Osteoblast (primary cell): Measurements from ENCODE around the gene PIGO. TPM values are rescaled to one million over a fixed set of nuclear protein-coding genes. Genes with fewer than 3 reads are reported as not detected.

Experiments
- DNase-seq: peaks from one replicate; pipeline ENCODE4 v3.0.0; 2011; ENCODE audit warnings: low spot score, mixed read lengths; ENCODE audit not compliant: insufficient read length; ENCODE audit errors: missing footprints
- H2AFZ ChIP-seq: 2 replicates; pipeline ENCODE4 v1.6.0; 2011; ENCODE audit warnings: mild to moderate bottlenecking, low read length
- H3K27ac ChIP-seq: 2 replicates; pipeline ENCODE4 v1.5.1; 2011; ENCODE audit warnings: mild to moderate bottlenecking, low read depth, low read length, moderate library complexity
- H3K27me3 ChIP-seq: 2 replicates; pipeline ENCODE4 v1.6.0; 2012; ENCODE audit warnings: mild to moderate bottlenecking, control low read depth, inconsistent platforms, low read length, moderate library complexity; ENCODE audit not compliant: insufficient read depth
- H3K36me3 ChIP-seq: 2 replicates; pipeline ENCODE4 v1.5.1; 2011; ENCODE audit warnings: mild to moderate bottlenecking, low read length, control low read depth, moderate library complexity; ENCODE audit not compliant: insufficient read depth
- H3K4me1 ChIP-seq: 2 replicates; pipeline ENCODE4 v1.5.1; 2011; ENCODE audit warnings: mild to moderate bottlenecking, low read length, control low read depth, moderate library complexity; ENCODE audit not compliant: insufficient read depth
- H3K4me2 ChIP-seq: 2 replicates; pipeline ENCODE4 v1.6.0; 2011; ENCODE audit warnings: mild to moderate bottlenecking, low read length; ENCODE audit not compliant: insufficient read depth
- H3K4me3 ChIP-seq: fragments of 200-600 bp; sonication (generic); 3 replicates; pipeline ENCODE4 v1.5.1; 2012; ENCODE audit warnings: mild to moderate bottlenecking, low read length, inconsistent platforms; ENCODE audit not compliant: insufficient read depth
- H3K79me2 ChIP-seq: 2 replicates; pipeline ENCODE4 v1.6.0; 2012; ENCODE audit warnings: mild to moderate bottlenecking, low read length, control low read depth, inconsistent platforms; ENCODE audit not compliant: insufficient read depth
- H3K9me3 ChIP-seq: 2 replicates; pipeline ENCODE4 v1.5.1; 2011; ENCODE audit warnings: low read depth, low read length, control low read depth
- H4K20me1 ChIP-seq: 2 replicates; pipeline ENCODE4 v1.6.0; 2012; ENCODE audit warnings: mild to moderate bottlenecking, low read length, control low read depth; ENCODE audit not compliant: insufficient read depth
- CTCF ChIP-seq: IDR thresholded peaks from 2 replicates; pipeline ENCODE4 v1.5.1; 2011; ENCODE audit warnings: mild to moderate bottlenecking, low read depth, low read length, moderate library complexity; ENCODE audit errors: extremely low read depth
- small RNA-seq: library from RNA; depleted of rRNA; stranded (forward); fragments of <200 nt; gene quantifications from one replicate; pipeline ENCODE3, GENCODE V24; 2012
- total RNA-seq: library from RNA; depleted of rRNA; stranded (reverse); fragments of >200 nt; gene quantifications from 2 replicates; pipeline ENCODE4 v1.2.3, GENCODE V29; 2012

The PIGO gene
- total RNA-seq, 1 donor = 15.9 TPM

- Histone ChIP-seq H3K4me2 (no peak overlapping the region), H3K27me3 (no peaks in the 10 kb centered on the region), H3K79me2 (no peaks in the 10 kb centered on the region), H4K20me1 (peaks cover 15% of the 10 kb centered on the region), H3K36me3 (peaks cover 38% of the 10 kb centered on the region), H3K4me1 (no peaks in the 10 kb centered on the region), H3K27ac (no peak overlapping the region), H2AFZ (no peak overlapping the region), H3K9me3 (no peaks in the 10 kb centered on the region), H3K4me3 (no peak overlapping the region)
- no peak for TF ChIP-seq CTCF
- no peak for DNase-seq
Observed at GRCh38 chr9:35048511-35048910, 47.9 kb downstream of the PIGO start.

- no peak overlapping the region for H3K4me3 ChIP-seq
- peaks cover 6% of the 10 kb centered on the region for H3K4me1 ChIP-seq
- no peak overlapping the region for H3K27ac ChIP-seq
- no peak overlapping the region for H3K4me2 ChIP-seq
- no peak for DNase-seq
- H3K9me3 ChIP-seq = no peaks in the 10 kb centered on the region
- no peak overlapping the region for H2AFZ ChIP-seq
- H4K20me1 ChIP-seq = peaks cover 15% of the 10 kb centered on the region
- H3K36me3 ChIP-seq = peaks cover 21% of the 10 kb centered on the region
- no peaks in the 10 kb centered on the region for H3K27me3 ChIP-seq
- no peak for TF ChIP-seq CTCF
- H3K79me2 ChIP-seq = no peaks in the 10 kb centered on the region
Observed at GRCh38 chr9:35044071-35044470, 52.3 kb downstream of the PIGO start.

- DNase-seq = no peak
- Histone ChIP-seq H3K4me1 (peaks cover 6% of the 10 kb centered on the region), H3K36me3 (peaks cover 19% of the 10 kb centered on the region), H3K9me3 (no peaks in the 10 kb centered on the region), H2AFZ (no peak overlapping the region), H3K4me3 (no peak overlapping the region), H3K27ac (no peak overlapping the region), H3K4me2 (no peak overlapping the region), H4K20me1 (peaks cover 12% of the 10 kb centered on the region), H3K79me2 (no peaks in the 10 kb centered on the region), H3K27me3 (no peaks in the 10 kb centered on the region)
- TF ChIP-seq CTCF = no peak
Observed at GRCh38 chr9:35042891-35043545, 53.4 kb downstream of the PIGO start.

- no peak overlapping the region for H3K4me3 ChIP-seq
- no peak for DNase-seq
- H2AFZ ChIP-seq = no peak overlapping the region
- TF ChIP-seq CTCF = no peak
- peaks cover 9% of the 10 kb centered on the region for H4K20me1 ChIP-seq
- peaks cover 6% of the 10 kb centered on the region for H3K4me1 ChIP-seq
- peaks cover 14% of the 10 kb centered on the region for H3K36me3 ChIP-seq
- H3K27ac ChIP-seq = no peak overlapping the region
- H3K4me2 ChIP-seq = no peak overlapping the region
- no peaks in the 10 kb centered on the region for H3K79me2 ChIP-seq
- no peaks in the 10 kb centered on the region for H3K9me3 ChIP-seq
- no peaks in the 10 kb centered on the region for H3K27me3 ChIP-seq
Observed at GRCh38 chr9:35042081-35042604, 54.2 kb downstream of the PIGO start.

Small RNA genes lying within 50 kb of the gene (small RNA-seq; reads per million reads assigned to genes)
- not detected for gene RN7SL338P

Other genes starting within 250 kb of the PIGO start
- under 0.01 TPM in 1 of 2 replicates, not detected in the other for gene PHF24, start 138.3 kb downstream of the PIGO start, total RNA-seq
- 12.7 and 16.5 TPM in 2 replicates for gene DNAJB5, start 106.8 kb downstream of the PIGO start, total RNA-seq
- 241 and 267 TPM in 2 replicates for gene VCP, start 24.0 kb downstream of the PIGO start, total RNA-seq
- gene FANCG, start 16.6 kb downstream of the PIGO start, total RNA-seq = 10.9 and 11.5 TPM in 2 replicates
- 130 and 140 TPM in 2 replicates for gene STOML2, start 6.5 kb upstream of the PIGO start, total RNA-seq
- 31.1 and 32.1 TPM in 2 replicates for gene ATOSB, start 19.3 kb upstream of the PIGO start, total RNA-seq
- 24.8 and 25.3 TPM in 2 replicates for gene UNC13B, start 65.4 kb upstream of the PIGO start, total RNA-seq